Activated naive CD4-positive, alpha-beta T cell (primary cell): ENCODE data around the gene LENG9.
"Not testable (repeated sequence)": the region's sequence is repeated elsewhere in the genome, so short reads cannot be mapped to it uniquely, and the experiment has no call there.

Experiments used
- DNase-seq, 4 experiments: peaks; one replicate each; lab custom pipeline; 2025; lab: John Stamatoyannopoulos, UW

Gene LENG9

GRCh38 chr19:54459282-54460229 is 4.0 kb downstream of the LENG9 start:
- no peak for DNase-seq

GRCh38 chr19:54458648-54459281 is 4.8 kb downstream of the LENG9 start:
- DNase-seq: no peak

GRCh38 chr19:54457773-54458647 is 5.6 kb downstream of the LENG9 start:
- DNase-seq: no peak

- no peak for DNase-seq
Measured at GRCh38 chr19:54456423-54457373, 6.9 kb downstream of the LENG9 start.

- DNase-seq: no peak
Measured at GRCh38 chr19:54455786-54456422, 7.7 kb downstream of the LENG9 start.

- DNase-seq: no peak
Measured at GRCh38 chr19:54454781-54455675, 8.6 kb downstream of the LENG9 start.

- DNase-seq: no peak
Measured at GRCh38 chr19:54453921-54454780, 9.4 kb downstream of the LENG9 start.

- no peak for DNase-seq
Measured at GRCh38 chr19:54452626-54453025, 11.0 kb downstream of the LENG9 start.

- DNase-seq: no peak
Measured at GRCh38 chr19:54451997-54452396, 11.6 kb downstream of the LENG9 start.

GRCh38 chr19:54451331-54451871 is 12.2 kb downstream of the LENG9 start:
- no peak for DNase-seq

GRCh38 chr19:54449701-54450069 is 13.9 kb downstream of the LENG9 start:
- DNase-seq: no peak

- DNase-seq: peak; percentile 87 to 96 (median 95)
Measured at GRCh38 chr19:54448774-54449700, 14.5 kb downstream of the LENG9 start, which contains the start of gene LENG8. Gene LENG8, plus strand, starts transcription at chr19:54449199. Its CDS starts 2,146 bp downstream, at chr19:54451345.

GRCh38 chr19:54448040-54448773 is 15.4 kb downstream of the LENG9 start:
- peak in 1 of 4 experiments; percentile 23 for DNase-seq

- not testable (repeated sequence) for DNase-seq
Measured at GRCh38 chr19:54446349-54446748, 17.2 kb downstream of the LENG9 start.

GRCh38 chr19:54444737-54445136 is 18.8 kb downstream of the LENG9 start:
- no peak for DNase-seq

GRCh38 chr19:54440641-54441040 is 22.9 kb downstream of the LENG9 start:
- DNase-seq: no peak
